ENCODE results near the gene SREK1. TPM values are rescaled to one million over a fixed set of nuclear protein-coding genes. Genes with fewer than 3 reads are reported as not detected.

The SREK1 gene
- total RNA-seq, 1 experiment from 2014 or later: 38.4 TPM

DNA sequence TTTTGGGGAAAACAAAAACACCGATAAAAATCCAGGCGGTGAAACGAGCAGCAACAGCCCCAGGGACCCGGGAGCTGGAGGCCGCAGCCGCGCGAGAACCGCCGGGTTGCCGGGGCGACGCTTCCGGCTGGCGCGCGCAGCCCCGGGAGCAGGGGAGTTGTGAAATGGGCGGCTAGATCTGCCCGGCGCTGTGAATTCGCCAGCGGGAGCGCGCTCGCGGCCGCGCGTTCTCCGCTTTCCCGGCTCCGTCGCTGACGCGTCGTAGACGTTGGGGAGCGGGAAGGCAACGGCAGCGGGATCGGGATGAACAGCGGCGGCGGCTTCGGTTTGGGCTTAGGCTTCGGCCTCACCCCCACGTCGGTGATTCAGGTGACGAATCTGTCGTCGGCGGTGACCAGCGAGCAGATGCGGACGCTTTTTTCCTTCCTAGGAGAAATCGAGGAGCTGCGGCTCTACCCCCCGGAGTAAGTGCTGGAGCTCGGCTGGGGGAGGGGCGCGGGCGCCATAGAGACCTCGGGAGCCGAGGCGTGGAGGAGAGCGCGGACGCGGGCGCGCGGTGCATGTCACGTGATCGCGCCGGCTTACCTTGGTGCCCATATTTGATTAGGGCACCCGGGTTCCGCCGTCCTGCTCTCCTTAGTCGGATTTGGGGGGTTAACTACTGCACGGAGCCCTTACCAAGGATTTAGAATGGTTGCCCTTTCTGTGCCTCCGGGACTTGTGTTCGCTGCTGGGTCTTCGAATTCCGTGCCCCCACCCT, at the start of gene SREK1 (continued):
- TF ChIP-seq CREM (CRISPR knock-in tag; IDR thresholded peaks at IDR 0.05) (peak; percentile 41; the same call in 1 of the 2 replicates), MXD4 (CRISPR knock-in tag; IDR thresholded peaks at IDR 0.05; ENCODE audit: borderline replicate concordance) (no peak), CREB1 (CRISPR knock-in tag; IDR thresholded peaks at IDR 0.05) (no peak), FOXK1 (CRISPR knock-in tag; IDR thresholded peaks at IDR 0.05) (peak; percentile 67), ZNF416 (CRISPR knock-in tag; IDR thresholded peaks at IDR 0.05) (peak; percentile 32; the same call in 1 of the 2 replicates), NR3C1 (CRISPR knock-in tag; conservative IDR thresholded peaks at IDR 0.05; ENCODE audit: low read depth) (no peak)
- TF ChIP-seq, protein P1, sequence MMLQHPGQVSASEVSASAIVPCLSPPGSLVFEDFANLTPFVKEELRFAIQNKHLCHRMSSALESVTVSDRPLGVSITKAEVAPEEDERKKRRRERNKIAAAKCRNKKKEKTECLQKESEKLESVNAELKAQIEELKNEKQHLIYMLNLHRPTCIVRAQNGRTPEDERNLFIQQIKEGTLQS (CRISPR knock-in tag; conservative IDR thresholded peaks at IDR 0.05): no peak
- TF ChIP-seq, protein P2, sequence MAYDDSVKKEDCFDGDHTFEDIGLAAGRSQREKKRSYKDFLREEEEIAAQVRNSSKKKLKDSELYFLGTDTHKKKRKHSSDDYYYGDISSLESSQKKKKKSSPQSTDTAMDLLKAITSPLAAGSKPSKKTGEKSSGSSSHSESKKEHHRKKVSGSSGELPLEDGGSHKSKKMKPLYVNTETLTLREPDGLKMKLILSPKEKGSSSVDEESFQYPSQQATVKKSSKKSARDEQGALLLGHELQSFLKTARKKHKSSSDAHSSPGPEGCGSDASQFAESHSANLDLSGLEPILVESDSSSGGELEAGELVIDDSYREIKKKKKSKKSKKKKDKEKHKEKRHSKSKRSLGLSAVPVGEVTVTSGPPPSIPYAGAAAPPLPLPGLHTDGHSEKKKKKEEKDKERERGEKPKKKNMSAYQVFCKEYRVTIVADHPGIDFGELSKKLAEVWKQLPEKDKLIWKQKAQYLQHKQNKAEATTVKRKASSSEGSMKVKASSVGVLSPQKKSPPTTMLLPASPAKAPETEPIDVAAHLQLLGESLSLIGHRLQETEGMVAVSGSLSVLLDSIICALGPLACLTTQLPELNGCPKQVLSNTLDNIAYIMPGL (CRISPR knock-in tag; IDR thresholded peaks at IDR 0.05): peak; percentile 88
- TF ChIP-seq, protein P3, sequence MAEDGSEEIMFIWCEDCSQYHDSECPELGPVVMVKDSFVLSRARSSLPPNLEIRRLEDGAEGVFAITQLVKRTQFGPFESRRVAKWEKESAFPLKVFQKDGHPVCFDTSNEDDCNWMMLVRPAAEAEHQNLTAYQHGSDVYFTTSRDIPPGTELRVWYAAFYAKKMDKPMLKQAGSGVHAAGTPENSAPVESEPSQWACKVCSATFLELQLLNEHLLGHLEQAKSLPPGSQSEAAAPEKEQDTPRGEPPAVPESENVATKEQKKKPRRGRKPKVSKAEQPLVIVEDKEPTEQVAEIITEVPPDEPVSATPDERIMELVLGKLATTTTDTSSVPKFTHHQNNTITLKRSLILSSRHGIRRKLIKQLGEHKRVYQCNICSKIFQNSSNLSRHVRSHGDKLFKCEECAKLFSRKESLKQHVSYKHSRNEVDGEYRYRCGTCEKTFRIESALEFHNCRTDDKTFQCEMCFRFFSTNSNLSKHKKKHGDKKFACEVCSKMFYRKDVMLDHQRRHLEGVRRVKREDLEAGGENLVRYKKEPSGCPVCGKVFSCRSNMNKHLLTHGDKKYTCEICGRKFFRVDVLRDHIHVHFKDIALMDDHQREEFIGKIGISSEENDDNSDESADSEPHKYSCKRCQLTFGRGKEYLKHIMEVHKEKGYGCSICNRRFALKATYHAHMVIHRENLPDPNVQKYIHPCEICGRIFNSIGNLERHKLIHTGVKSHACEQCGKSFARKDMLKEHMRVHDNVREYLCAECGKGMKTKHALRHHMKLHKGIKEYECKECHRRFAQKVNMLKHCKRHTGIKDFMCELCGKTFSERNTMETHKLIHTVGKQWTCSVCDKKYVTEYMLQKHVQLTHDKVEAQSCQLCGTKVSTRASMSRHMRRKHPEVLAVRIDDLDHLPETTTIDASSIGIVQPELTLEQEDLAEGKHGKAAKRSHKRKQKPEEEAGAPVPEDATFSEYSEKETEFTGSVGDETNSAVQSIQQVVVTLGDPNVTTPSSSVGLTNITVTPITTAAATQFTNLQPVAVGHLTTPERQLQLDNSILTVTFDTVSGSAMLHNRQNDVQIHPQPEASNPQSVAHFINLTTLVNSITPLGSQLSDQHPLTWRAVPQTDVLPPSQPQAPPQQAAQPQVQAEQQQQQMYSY (CRISPR knock-in tag; IDR thresholded peaks at IDR 0.05): no peak
- TF ChIP-seq, protein P4, sequence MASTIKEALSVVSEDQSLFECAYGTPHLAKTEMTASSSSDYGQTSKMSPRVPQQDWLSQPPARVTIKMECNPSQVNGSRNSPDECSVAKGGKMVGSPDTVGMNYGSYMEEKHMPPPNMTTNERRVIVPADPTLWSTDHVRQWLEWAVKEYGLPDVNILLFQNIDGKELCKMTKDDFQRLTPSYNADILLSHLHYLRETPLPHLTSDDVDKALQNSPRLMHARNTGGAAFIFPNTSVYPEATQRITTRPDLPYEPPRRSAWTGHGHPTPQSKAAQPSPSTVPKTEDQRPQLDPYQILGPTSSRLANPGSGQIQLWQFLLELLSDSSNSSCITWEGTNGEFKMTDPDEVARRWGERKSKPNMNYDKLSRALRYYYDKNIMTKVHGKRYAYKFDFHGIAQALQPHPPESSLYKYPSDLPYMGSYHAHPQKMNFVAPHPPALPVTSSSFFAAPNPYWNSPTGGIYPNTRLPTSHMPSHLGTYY (CRISPR knock-in tag; IDR thresholded peaks at IDR 0.05): 0 out of 2 replicates have a peak, but pooled peaks have one; percentile 72
- TF ChIP-seq, protein P5, sequence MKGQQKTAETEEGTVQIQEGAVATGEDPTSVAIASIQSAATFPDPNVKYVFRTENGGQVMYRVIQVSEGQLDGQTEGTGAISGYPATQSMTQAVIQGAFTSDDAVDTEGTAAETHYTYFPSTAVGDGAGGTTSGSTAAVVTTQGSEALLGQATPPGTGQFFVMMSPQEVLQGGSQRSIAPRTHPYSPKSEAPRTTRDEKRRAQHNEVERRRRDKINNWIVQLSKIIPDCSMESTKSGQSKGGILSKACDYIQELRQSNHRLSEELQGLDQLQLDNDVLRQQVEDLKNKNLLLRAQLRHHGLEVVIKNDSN (CRISPR knock-in tag; IDR thresholded peaks at IDR 0.05): peak; percentile 94
- TF ChIP-seq, protein P6, sequence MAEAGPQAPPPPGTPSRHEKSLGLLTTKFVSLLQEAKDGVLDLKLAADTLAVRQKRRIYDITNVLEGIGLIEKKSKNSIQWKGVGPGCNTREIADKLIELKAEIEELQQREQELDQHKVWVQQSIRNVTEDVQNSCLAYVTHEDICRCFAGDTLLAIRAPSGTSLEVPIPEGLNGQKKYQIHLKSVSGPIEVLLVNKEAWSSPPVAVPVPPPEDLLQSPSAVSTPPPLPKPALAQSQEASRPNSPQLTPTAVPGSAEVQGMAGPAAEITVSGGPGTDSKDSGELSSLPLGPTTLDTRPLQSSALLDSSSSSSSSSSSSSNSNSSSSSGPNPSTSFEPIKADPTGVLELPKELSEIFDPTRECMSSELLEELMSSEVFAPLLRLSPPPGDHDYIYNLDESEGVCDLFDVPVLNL (CRISPR knock-in tag; IDR thresholded peaks at IDR 0.05; ENCODE audit: borderline replicate concordance, low read depth): 0 out of 2 replicates have a peak, but pooled peaks have one; percentile 51
- TF ChIP-seq, protein P7, sequence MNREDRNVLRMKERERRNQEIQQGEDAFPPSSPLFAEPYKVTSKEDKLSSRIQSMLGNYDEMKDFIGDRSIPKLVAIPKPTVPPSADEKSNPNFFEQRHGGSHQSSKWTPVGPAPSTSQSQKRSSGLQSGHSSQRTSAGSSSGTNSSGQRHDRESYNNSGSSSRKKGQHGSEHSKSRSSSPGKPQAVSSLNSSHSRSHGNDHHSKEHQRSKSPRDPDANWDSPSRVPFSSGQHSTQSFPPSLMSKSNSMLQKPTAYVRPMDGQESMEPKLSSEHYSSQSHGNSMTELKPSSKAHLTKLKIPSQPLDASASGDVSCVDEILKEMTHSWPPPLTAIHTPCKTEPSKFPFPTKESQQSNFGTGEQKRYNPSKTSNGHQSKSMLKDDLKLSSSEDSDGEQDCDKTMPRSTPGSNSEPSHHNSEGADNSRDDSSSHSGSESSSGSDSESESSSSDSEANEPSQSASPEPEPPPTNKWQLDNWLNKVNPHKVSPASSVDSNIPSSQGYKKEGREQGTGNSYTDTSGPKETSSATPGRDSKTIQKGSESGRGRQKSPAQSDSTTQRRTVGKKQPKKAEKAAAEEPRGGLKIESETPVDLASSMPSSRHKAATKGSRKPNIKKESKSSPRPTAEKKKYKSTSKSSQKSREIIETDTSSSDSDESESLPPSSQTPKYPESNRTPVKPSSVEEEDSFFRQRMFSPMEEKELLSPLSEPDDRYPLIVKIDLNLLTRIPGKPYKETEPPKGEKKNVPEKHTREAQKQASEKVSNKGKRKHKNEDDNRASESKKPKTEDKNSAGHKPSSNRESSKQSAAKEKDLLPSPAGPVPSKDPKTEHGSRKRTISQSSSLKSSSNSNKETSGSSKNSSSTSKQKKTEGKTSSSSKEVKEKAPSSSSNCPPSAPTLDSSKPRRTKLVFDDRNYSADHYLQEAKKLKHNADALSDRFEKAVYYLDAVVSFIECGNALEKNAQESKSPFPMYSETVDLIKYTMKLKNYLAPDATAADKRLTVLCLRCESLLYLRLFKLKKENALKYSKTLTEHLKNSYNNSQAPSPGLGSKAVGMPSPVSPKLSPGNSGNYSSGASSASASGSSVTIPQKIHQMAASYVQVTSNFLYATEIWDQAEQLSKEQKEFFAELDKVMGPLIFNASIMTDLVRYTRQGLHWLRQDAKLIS (CRISPR knock-in tag; IDR thresholded peaks at IDR 0.05; ENCODE audit: borderline replicate concordance): 0 out of 2 replicates have a peak, but pooled peaks have one; percentile 47
- TF ChIP-seq, protein P8, sequence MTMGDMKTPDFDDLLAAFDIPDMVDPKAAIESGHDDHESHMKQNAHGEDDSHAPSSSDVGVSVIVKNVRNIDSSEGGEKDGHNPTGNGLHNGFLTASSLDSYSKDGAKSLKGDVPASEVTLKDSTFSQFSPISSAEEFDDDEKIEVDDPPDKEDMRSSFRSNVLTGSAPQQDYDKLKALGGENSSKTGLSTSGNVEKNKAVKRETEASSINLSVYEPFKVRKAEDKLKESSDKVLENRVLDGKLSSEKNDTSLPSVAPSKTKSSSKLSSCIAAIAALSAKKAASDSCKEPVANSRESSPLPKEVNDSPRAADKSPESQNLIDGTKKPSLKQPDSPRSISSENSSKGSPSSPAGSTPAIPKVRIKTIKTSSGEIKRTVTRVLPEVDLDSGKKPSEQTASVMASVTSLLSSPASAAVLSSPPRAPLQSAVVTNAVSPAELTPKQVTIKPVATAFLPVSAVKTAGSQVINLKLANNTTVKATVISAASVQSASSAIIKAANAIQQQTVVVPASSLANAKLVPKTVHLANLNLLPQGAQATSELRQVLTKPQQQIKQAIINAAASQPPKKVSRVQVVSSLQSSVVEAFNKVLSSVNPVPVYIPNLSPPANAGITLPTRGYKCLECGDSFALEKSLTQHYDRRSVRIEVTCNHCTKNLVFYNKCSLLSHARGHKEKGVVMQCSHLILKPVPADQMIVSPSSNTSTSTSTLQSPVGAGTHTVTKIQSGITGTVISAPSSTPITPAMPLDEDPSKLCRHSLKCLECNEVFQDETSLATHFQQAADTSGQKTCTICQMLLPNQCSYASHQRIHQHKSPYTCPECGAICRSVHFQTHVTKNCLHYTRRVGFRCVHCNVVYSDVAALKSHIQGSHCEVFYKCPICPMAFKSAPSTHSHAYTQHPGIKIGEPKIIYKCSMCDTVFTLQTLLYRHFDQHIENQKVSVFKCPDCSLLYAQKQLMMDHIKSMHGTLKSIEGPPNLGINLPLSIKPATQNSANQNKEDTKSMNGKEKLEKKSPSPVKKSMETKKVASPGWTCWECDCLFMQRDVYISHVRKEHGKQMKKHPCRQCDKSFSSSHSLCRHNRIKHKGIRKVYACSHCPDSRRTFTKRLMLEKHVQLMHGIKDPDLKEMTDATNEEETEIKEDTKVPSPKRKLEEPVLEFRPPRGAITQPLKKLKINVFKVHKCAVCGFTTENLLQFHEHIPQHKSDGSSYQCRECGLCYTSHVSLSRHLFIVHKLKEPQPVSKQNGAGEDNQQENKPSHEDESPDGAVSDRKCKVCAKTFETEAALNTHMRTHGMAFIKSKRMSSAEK (CRISPR knock-in tag; IDR thresholded peaks at IDR 0.05; ENCODE audit: borderline replicate concordance): no peak
- TF ChIP-seq, protein P9, sequence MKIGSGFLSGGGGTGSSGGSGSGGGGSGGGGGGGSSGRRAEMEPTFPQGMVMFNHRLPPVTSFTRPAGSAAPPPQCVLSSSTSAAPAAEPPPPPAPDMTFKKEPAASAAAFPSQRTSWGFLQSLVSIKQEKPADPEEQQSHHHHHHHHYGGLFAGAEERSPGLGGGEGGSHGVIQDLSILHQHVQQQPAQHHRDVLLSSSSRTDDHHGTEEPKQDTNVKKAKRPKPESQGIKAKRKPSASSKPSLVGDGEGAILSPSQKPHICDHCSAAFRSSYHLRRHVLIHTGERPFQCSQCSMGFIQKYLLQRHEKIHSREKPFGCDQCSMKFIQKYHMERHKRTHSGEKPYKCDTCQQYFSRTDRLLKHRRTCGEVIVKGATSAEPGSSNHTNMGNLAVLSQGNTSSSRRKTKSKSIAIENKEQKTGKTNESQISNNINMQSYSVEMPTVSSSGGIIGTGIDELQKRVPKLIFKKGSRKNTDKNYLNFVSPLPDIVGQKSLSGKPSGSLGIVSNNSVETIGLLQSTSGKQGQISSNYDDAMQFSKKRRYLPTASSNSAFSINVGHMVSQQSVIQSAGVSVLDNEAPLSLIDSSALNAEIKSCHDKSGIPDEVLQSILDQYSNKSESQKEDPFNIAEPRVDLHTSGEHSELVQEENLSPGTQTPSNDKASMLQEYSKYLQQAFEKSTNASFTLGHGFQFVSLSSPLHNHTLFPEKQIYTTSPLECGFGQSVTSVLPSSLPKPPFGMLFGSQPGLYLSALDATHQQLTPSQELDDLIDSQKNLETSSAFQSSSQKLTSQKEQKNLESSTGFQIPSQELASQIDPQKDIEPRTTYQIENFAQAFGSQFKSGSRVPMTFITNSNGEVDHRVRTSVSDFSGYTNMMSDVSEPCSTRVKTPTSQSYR (CRISPR knock-in tag; IDR thresholded peaks at IDR 0.05): peak; percentile 80; the same call in 1 of the 2 replicates
